ENCODE data around the gene U2AF2.

DNA sequence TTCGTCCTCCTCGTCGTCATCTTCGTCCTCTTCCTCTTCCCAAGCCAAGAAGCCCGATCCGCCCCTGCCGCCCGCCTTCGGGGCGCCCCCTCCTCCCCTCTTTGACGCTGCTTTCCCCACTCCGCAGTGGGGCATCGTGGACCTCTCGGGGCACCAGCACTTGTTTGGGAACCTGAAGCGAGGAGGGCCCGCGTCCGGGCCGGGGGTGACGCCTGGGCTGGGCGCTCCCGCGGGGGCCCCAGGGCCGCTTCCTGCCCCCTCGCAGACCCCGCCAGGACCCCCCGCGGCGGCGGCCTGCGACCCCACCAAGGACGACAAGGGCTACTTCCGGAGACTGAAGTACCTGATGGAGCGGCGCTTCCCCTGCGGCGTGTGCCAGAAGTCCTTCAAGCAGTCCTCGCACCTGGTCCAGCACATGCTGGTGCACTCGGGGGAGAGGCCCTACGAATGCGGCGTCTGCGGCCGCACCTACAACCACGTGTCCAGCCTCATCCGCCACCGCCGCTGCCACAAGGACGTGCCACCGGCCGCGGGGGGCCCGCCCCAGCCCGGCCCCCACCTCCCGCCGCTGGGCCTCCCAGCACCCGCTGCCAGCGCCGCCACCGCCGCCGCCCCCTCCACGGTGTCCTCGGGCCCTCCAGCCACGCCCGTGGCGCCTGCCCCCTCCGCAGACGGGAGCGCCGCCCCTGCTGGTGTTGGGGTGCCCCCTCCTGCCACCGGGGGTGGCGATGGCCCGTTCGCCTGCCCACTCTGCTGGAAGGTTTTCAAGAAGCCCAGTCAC lies 40.7 kb upstream of the U2AF2 start:
- TF ChIP-seq, protein P1, sequence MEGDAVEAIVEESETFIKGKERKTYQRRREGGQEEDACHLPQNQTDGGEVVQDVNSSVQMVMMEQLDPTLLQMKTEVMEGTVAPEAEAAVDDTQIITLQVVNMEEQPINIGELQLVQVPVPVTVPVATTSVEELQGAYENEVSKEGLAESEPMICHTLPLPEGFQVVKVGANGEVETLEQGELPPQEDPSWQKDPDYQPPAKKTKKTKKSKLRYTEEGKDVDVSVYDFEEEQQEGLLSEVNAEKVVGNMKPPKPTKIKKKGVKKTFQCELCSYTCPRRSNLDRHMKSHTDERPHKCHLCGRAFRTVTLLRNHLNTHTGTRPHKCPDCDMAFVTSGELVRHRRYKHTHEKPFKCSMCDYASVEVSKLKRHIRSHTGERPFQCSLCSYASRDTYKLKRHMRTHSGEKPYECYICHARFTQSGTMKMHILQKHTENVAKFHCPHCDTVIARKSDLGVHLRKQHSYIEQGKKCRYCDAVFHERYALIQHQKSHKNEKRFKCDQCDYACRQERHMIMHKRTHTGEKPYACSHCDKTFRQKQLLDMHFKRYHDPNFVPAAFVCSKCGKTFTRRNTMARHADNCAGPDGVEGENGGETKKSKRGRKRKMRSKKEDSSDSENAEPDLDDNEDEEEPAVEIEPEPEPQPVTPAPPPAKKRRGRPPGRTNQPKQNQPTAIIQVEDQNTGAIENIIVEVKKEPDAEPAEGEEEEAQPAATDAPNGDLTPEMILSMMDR (IDR thresholded peaks at IDR 0.05; ENCODE audit: poor library complexity) = no peak
- TF ChIP-seq EZH2 (IDR thresholded peaks at IDR 0.05; ENCODE audit: borderline replicate concordance) = no peak

Data from hepatocyte (in vitro differentiated cells).